HepG2 (cell line): ENCODE data around the gene P2RX5. TPM values are rescaled to one million over a fixed set of nuclear protein-coding genes. Genes with fewer than 3 reads are reported as not detected.

Experiments used
- ATAC-seq: fragments of 200-7000 bp; cut with Tn5 transposase; 3 replicates; pipeline ENCODE4 v1.9.1; 2020; ENCODE audit warnings: mild to moderate bottlenecking, moderate library complexity
- BruUV-seq: library from RNA; stranded (reverse); fragments of 400-500 nt; replicated peaks from 2 replicates; lab custom pipeline; 2021; lab: Mats Ljungman, UMichigan
- CTCF ChIA-PET: fragments of 300-600 bp; formaldehyde crosslinking; extraction: SDS; loops from one replicate; lab custom pipeline; 2021; ENCODE audit warnings: low total read pairs, inconsistent platforms, low intra/inter-chr PET ratio; lab: Yijun Ruan, JAX
- POLR2A ChIA-PET: fragments of 350-600 bp; sonication (Branson Sonifier 250); formaldehyde crosslinking; loops from one replicate; lab custom pipeline; 2020; ENCODE audit warnings: antibody characterized with exemption, inconsistent platforms; lab: Yijun Ruan, JAX
- DNase-seq: peaks from one replicate; pipeline ENCODE4 v3.0.0-alpha.2; 2015; ENCODE audit warnings: low spot score
- FAIRE-seq: peaks from 3 replicates; lab custom pipeline; 2011; peaks lifted over from hg19 to GRCh38; lab: Jason Lieb, UNC
- H2AFZ ChIP-seq: one replicate; pipeline ENCODE4 v1.6.1; 2011; ENCODE audit warnings: low read length, inconsistent platforms
- H3K27ac ChIP-seq: fragments of 300-600 bp; 3 replicates; pipeline ENCODE4 v1.8.0; 2011; ENCODE audit warnings: mixed run types, mild to moderate bottlenecking, mixed read lengths, low read length, inconsistent platforms; ENCODE audit not compliant: insufficient read depth; ENCODE audit errors: extremely low read length
- H3K27me3 ChIP-seq, 2 experiments: fragments of 200-600 bp in 1 of 2; 2 replicates in 1 of 2; 3 replicates in 1 of 2; pipeline versions ENCODE4 v1.6.0 to v1.8.0; 2011; ENCODE audit warnings: low read length in 2 of 2, mild to moderate bottlenecking in 2 of 2, moderate library complexity in 2 of 2, inconsistent platforms in 1 of 2; ENCODE audit not compliant: insufficient read depth in 2 of 2, control insufficient read depth in 1 of 2
- H3K36me3 ChIP-seq, 2 experiments: fragments of 200-600 bp in 1 of 2; replicated peaks in 1 of 2; 2 replicates in 1 of 2; 3 replicates in 1 of 2; pipeline versions ENCODE4 v1.5.1 to v1.8.0; 2011; ENCODE audit warnings: low read length in 2 of 2, inconsistent platforms in 1 of 2; ENCODE audit not compliant: insufficient read depth in 2 of 2, control insufficient read depth in 1 of 2
- H3K4me1 ChIP-seq: 2 replicates; pipeline ENCODE4 v1.5.1; 2012; ENCODE audit warnings: low read length, inconsistent platforms; ENCODE audit not compliant: insufficient read depth
- H3K4me2 ChIP-seq: 2 replicates; pipeline ENCODE4 v1.6.0; 2011; ENCODE audit warnings: low read depth, low read length, inconsistent platforms
- H3K4me3 ChIP-seq, 3 experiments: fragments of 200-600 bp in 1 of 3; sonication (generic), shearing (Covaris generic) in 1 of 3; replicated peaks in 1 of 3; 2 replicates each; pipeline ENCODE4 v1.5.1; 2011 to 2016; ENCODE audit warnings: low read length in 3 of 3, inconsistent platforms in 2 of 3, low read depth in 2 of 3, mild to moderate bottlenecking in 2 of 3, control low read depth in 1 of 3, mixed read lengths in 1 of 3; ENCODE audit not compliant: insufficient read depth in 1 of 3
- H3K79me2 ChIP-seq: one replicate; pipeline ENCODE4 v1.6.1; 2011; ENCODE audit warnings: low read length, inconsistent platforms; ENCODE audit not compliant: insufficient read depth
- H3K9ac ChIP-seq: 2 replicates; pipeline ENCODE4 v1.6.0; 2011; ENCODE audit warnings: mild to moderate bottlenecking, low read depth, low read length, inconsistent platforms; ENCODE audit not compliant: insufficient read depth
- H3K9me3 ChIP-seq: 2 replicates; pipeline ENCODE4 v1.5.1; 2012; ENCODE audit warnings: mild to moderate bottlenecking, low read length
- H4K20me1 ChIP-seq: 2 replicates; pipeline ENCODE4 v1.6.0; 2011; ENCODE audit warnings: inconsistent platforms, mild to moderate bottlenecking, low read length, moderate library complexity; ENCODE audit not compliant: insufficient read depth
- BRF2 ChIP-seq: sonication (generic); formaldehyde crosslinking; IDR thresholded peaks from 2 replicates; pipeline ENCODE4 v1.8.1; 2022; ENCODE audit warnings: mild to moderate bottlenecking, missing genetic modification reagents
- CSRNP1 ChIP-seq: sonication (generic); formaldehyde crosslinking; IDR thresholded peaks from 2 replicates; pipeline ENCODE4 v1.8.1; 2023; ENCODE audit warnings: mild to moderate bottlenecking, missing genetic modification reagents
- KAT2B ChIP-seq: fragments of 150-350 bp; IDR thresholded peaks from 2 replicates; pipeline ENCODE4 v1.6.1; 2014; ENCODE audit warnings: low read depth, low read length, borderline replicate concordance
- PBX3 ChIP-seq: sonication (generic); formaldehyde crosslinking; IDR thresholded peaks from 2 replicates; pipeline ENCODE4 v1.8.1; 2023; ENCODE audit warnings: missing genetic modification reagents, inconsistent platforms, borderline replicate concordance
- SNAPC4 ChIP-seq: sonication (generic); formaldehyde crosslinking; IDR thresholded peaks from 2 replicates; pipeline ENCODE4 v1.4.0; 2020; ENCODE audit warnings: mild to moderate bottlenecking, missing genetic modification reagents
- ZNF276 ChIP-seq: sonication (generic); formaldehyde crosslinking; IDR thresholded peaks from 2 replicates; pipeline ENCODE4 v1.4.0; 2020; ENCODE audit warnings: mild to moderate bottlenecking, low read depth, missing genetic modification reagents
- ZNF343 ChIP-seq: sonication (generic); formaldehyde crosslinking; IDR thresholded peaks from 2 replicates; pipeline ENCODE4 v1.4.0; 2020; ENCODE audit warnings: mild to moderate bottlenecking, missing genetic modification reagents
- ZNF563 ChIP-seq: sonication (generic); formaldehyde crosslinking; IDR thresholded peaks from 2 replicates; pipeline ENCODE4 v1.8.0; 2022; ENCODE audit warnings: mild to moderate bottlenecking, moderate library complexity, missing genetic modification reagents
- WGBS: methylation state at CpG from one replicate; pipeline ENCODE4 v1.1.6; 2017; ENCODE audit warnings: low lambda C conversion rate; 5-methylcytosine and 5-hydroxymethylcytosine counted together
- in situ Hi-C: cut with HindIII; loops from 2 replicates; pipeline ENCODE4 v1.10.0; 2017; ENCODE audit warnings: low pct_unique_long_range_greater_than_20kb; ENCODE audit not compliant: extremely low pct_ligation_motif_present
- intact Hi-C: fragments of 100-400 bp; cut with micrococcal nuclease; formaldehyde crosslinking; loops from one replicate; pipeline ENCODE4 v1.10.0; 2022; ENCODE audit not compliant: unreplicated experiment
- polyA plus RNA-seq, 8 experiments: library from polyadenylated mRNA; depleted of rRNA in 3 of 8; stranded (reverse) in 7 of 8; unstranded in 1 of 8; fragments of >200 nt; fragmentation: Illumina TruSeq in 4 of 8; extraction: Trizol in 4 of 8; gene quantifications; 2 replicates each; pipeline versions ENCODE4 v1.2.1 to v1.2.3, GENCODE V29; 2011 to 2016; ENCODE audit warnings: low read depth in 4 of 8, missing spikeins in 1 of 8, mixed read lengths in 1 of 8; ENCODE audit not compliant: insufficient read depth in 1 of 8
- total RNA-seq, 5 experiments: library from RNA; depleted of rRNA; stranded (reverse); fragments of >200 nt; fragmentation: Illumina TruSeq; extraction: Trizol; gene quantifications; 2 replicates each; pipeline ENCODE4 v1.2.3, GENCODE V29; 2016; ENCODE audit warnings: low read depth in 1 of 5

Gene P2RX5
- total and polyA plus RNA-seq, 2 of the 13 experiments (the other 11 are each of a cell fraction or from before 2014, with no cell fraction given) = 0.95 to 1.7 TPM

GRCh38 chr17:3636908-3637373 is 59.0 kb downstream of the P2RX5 start (continued):
- no peak for TF ChIP-seq BRF2
- no peak for TF ChIP-seq SNAPC4
- no peak for TF ChIP-seq KAT2B

- Histone ChIP-seq H3K4me1 (peaks cover 63% of the 10 kb centered on the region), H3K79me2 (peaks cover 24% of the 10 kb centered on the region), H3K36me3 (peaks cover 3 to 9% of the 10 kb centered on the region in 2 experiments; a peak in 3 of 5 replicates), H3K27ac (peak within 1 kb of the TSS; percentile 98), H3K9ac (peak within 1 kb of the TSS; percentile 96), H3K9me3 (no peaks in the 10 kb centered on the region), H2AFZ (no peak within 1 kb of the TSS), H4K20me1 (peaks cover 13% of the 10 kb centered on the region), H3K4me2 (peak within 1 kb of the TSS; percentile 93), H3K27me3 (no peaks in the 10 kb centered on the region; a peak in 1 of 5 replicates), H3K4me3 (peak within 1 kb of the TSS; percentile 89 to 97 (median 90))
- in situ Hi-C loops (no loop called here), intact Hi-C loops (no loop called here)
- ChIA-PET POLR2A (interaction anchor here (0.6 to 2.4 kb wide), 20 partner anchors 9 to 950 kb away, joined by 3 to 74 read pairs (median 6); partner anchors contain the start of genes CYB5D2, EMC6, HASPIN and TAX1BP3), CTCF (no interaction called here)
- ATAC-seq (peak; percentile 91), DNase-seq (peak; percentile 95), FAIRE-seq (peak; percentile 81)
- BruUV-seq = no TSS peak
- 1% methylated on average over 16 of the region's 68 CpGs for WGBS
- TF ChIP-seq PBX3 (CRISPR knock-in tag) (no peak), ZNF563 (CRISPR knock-in tag) (peak; percentile 22; the same call in 1 of the 2 replicates), CSRNP1 (CRISPR knock-in tag) (peak; percentile 18; the same call in 1 of the 2 replicates), ZNF343 (peak; percentile 42; the same call in 1 of the 2 replicates), ZNF276 (CRISPR knock-in tag) (no peak)
Measured at GRCh38 chr17:3636154-3636907, 59.6 kb downstream of the P2RX5 start, which contains the start of the genes CTNS and SHPK. Gene CTNS, plus strand, starts transcription at chr17:3636760. Its CDS starts 3,447 bp downstream, at chr17:3640207. Gene SHPK, minus strand, starts transcription at chr17:3636250. Its CDS starts 31 bp downstream, at chr17:3636219.
